HFF-Myc (cell line): ENCODE results near the gene F7.

ENCODE experiments used
- DNase-seq: peaks from one replicate; pipeline ENCODE4 v3.0.0-alpha.2; 2011; ENCODE audit warnings: low read depth; ENCODE audit errors: extremely low read depth
- H3K4me3 ChIP-seq: replicated peaks from 2 replicates; pipeline ENCODE4 v1.5.1; 2011; ENCODE audit warnings: low read depth, mild to moderate bottlenecking, control low read depth, low read length
- TF ChIP-seq, protein P1 (sequence below): IDR thresholded peaks from 2 replicates; pipeline ENCODE4 v1.5.1; 2012; ENCODE audit warnings: mild to moderate bottlenecking, low read depth, low read length, control low read depth; ENCODE audit errors: missing control alignments

The F7 gene

GRCh38 chr13:113162783-113163685, 57.4 kb downstream of the F7 start:
- TF ChIP-seq, protein P1, sequence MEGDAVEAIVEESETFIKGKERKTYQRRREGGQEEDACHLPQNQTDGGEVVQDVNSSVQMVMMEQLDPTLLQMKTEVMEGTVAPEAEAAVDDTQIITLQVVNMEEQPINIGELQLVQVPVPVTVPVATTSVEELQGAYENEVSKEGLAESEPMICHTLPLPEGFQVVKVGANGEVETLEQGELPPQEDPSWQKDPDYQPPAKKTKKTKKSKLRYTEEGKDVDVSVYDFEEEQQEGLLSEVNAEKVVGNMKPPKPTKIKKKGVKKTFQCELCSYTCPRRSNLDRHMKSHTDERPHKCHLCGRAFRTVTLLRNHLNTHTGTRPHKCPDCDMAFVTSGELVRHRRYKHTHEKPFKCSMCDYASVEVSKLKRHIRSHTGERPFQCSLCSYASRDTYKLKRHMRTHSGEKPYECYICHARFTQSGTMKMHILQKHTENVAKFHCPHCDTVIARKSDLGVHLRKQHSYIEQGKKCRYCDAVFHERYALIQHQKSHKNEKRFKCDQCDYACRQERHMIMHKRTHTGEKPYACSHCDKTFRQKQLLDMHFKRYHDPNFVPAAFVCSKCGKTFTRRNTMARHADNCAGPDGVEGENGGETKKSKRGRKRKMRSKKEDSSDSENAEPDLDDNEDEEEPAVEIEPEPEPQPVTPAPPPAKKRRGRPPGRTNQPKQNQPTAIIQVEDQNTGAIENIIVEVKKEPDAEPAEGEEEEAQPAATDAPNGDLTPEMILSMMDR = no peak
- no peak overlapping the region for H3K4me3 ChIP-seq
- no peak for DNase-seq

DNA sequence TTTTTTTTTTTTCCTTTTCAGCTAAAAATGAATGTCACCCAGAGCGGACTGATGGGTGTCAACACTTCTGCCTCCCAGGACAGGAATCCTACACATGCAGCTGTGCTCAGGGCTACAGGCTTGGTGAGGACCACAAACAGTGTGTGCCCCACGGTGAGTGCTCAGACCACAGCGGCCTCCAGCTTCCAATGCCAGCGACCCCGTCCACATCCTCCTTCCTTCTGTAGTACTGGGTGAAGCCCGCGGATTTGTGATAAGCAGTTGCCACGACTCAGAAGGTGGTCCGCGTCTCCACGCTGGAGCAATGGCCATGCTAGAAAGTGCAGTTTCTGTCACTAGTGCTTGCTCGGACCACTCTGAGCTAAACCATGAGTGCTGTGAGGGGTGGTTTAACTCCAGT, 58.9 kb downstream of the F7 start:
- TF ChIP-seq, protein P1 = no peak
- no peak overlapping the region for H3K4me3 ChIP-seq
- DNase-seq = no peak

- H3K4me3 ChIP-seq = no peak overlapping the region
- TF ChIP-seq, protein P1 = no peak
- no peak for DNase-seq
These were observed 60.7 kb downstream of the F7 start for GRCh38 chr13:113166266-113166665.

DNA sequence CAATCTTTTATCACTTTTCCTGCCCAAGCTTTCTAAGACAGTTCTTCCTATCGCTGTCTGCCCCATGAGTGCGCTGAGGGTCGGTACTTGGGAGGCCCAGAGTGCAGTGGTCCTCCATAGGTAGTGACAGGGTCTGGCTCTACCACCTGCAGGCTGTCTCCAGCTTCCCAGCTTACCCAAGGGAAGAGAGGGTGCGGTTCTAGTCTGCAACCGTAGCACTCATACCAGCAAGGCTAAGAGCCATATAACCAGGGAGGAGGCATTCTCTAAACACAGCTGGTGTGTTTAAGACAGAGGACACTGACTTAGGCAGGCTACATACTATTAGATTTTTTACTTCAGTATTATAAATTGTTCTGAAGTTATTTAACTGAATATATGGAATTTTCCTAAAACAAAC, 61.1 kb downstream of the F7 start:
- TF ChIP-seq, protein P1 = no peak
- DNase-seq = no peak
- no peak overlapping the region for H3K4me3 ChIP-seq

- no peak overlapping the region for H3K4me3 ChIP-seq
- no peak for DNase-seq
- TF ChIP-seq, protein P1 = no peak
These were observed 61.6 kb downstream of the F7 start for GRCh38 chr13:113167155-113167554.

- TF ChIP-seq, protein P1 = no peak
- DNase-seq = no peak
- no peak overlapping the region for H3K4me3 ChIP-seq
These were observed 62.0 kb downstream of the F7 start for GRCh38 chr13:113167575-113167974.
